NCI-H2196 treated with DMSO at 0.1 percent for 48 hours (cell line): Measurements from ENCODE around the gene XK.
"Not testable (repeated sequence)": the region's sequence is repeated elsewhere in the genome, so short reads cannot be mapped to it uniquely, and the experiment has no call there.

ENCODE experiments used
- DNase-seq: peaks from one replicate; lab custom pipeline; 2025; ENCODE audit not compliant: unreplicated experiment; lab: John Stamatoyannopoulos, UW

XK gene, protein sequence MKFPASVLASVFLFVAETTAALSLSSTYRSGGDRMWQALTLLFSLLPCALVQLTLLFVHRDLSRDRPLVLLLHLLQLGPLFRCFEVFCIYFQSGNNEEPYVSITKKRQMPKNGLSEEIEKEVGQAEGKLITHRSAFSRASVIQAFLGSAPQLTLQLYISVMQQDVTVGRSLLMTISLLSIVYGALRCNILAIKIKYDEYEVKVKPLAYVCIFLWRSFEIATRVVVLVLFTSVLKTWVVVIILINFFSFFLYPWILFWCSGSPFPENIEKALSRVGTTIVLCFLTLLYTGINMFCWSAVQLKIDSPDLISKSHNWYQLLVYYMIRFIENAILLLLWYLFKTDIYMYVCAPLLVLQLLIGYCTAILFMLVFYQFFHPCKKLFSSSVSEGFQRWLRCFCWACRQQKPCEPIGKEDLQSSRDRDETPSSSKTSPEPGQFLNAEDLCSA

GRCh38 chrX:37685381-37686359, at the start of gene XK:
Gene XK, plus strand, starts transcription at chrX:37685791. Its CDS starts 171 bp downstream, at chrX:37685962.
- DNase-seq, result peak; percentile 12

DNA sequence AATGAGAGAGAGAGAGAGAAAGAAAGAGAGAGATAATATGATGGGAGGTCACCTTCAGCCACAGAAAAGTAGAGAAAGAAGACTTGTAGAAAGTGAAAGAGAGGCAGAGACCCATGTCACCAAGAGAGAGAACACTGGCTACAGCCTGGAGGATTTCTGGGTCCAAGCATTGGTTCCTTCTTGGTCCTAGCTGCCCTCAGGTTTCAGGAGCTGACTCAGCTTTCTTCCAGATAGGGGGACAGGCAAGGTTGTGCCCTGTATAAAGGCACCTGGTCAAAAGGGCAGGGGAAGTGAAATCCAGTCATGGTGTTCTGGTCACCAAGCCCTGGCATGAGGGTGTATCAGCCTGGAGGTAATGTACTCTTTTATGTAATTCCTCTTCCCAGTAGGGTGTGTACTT, 47.5 kb upstream of the XK start:
- DNase-seq, result no peak

DNA sequence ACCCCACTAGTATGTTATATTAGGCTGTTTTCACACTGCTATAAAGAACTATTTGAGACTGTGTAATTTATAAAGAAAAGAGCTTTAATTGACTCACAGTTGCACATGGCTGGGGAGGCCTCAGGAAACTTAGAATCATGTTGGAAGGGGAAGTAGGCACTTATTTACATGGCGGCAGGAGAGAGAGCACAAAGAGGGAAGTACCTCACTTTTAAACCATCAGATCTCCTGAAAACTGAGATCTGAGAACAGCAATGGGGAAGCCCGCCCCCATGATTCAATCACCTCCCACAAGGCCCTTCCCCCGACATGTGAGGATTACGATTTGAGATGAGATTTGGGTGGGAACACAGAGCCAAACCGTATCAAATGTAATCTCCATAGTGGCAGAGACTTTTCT, 45.4 kb upstream of the XK start:
- DNase-seq, result no peak

GRCh38 chrX:37641859-37642258, 43.7 kb upstream of the XK start:
- DNase-seq, result no peak

GRCh38 chrX:37644381-37645305, 40.9 kb upstream of the XK start:
- no peak for DNase-seq

DNA sequence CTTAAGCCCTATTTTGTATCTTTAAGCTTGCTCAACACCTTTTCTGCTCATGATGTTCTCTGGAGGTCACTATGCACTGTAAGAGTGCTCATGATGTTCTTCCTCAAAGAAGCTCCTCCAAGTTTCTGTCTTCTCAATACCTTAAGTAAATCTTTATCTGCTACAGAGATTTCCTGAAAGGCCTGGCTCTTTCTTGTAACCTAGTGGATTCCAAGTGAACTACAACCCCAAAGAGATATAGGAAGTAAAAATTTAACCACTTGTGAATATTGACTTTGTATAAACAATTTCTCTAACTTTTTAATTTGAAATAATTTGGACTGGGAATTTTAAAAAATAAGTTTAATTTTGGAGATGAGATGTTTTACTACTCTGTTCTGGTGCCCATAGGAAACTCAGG, 39.3 kb upstream of the XK start:
- DNase-seq, result no peak

- not testable (repeated sequence) for DNase-seq
These were observed 34.7 kb upstream of the XK start for GRCh38 chrX:37650879-37651278.

DNA sequence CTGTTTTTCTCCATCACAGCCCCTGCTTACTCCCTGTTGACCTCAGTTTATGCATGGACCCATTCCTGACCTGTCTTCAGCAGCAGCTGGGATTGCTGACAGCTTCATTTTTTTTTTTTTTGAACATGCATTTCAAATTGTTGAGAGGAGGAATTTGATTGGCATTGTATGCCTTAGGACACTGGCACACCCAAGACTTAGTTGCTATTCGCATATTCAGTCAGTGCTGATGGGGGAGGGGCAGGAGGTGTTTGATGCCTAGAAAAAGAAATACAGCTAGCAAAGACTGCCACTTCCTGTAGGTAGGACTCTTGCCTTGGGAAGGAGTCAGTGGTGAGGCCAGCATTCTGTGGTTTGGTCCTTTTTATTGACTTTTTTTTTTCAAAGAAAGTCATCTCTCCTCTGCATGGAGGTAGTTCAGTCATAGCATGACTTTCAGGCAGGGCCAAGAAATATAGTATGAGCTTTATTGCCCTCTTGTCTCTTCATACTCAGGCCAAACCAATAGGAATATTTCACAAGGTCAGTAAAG, 33.6 kb upstream of the XK start:
- DNase-seq, result no peak

DNA sequence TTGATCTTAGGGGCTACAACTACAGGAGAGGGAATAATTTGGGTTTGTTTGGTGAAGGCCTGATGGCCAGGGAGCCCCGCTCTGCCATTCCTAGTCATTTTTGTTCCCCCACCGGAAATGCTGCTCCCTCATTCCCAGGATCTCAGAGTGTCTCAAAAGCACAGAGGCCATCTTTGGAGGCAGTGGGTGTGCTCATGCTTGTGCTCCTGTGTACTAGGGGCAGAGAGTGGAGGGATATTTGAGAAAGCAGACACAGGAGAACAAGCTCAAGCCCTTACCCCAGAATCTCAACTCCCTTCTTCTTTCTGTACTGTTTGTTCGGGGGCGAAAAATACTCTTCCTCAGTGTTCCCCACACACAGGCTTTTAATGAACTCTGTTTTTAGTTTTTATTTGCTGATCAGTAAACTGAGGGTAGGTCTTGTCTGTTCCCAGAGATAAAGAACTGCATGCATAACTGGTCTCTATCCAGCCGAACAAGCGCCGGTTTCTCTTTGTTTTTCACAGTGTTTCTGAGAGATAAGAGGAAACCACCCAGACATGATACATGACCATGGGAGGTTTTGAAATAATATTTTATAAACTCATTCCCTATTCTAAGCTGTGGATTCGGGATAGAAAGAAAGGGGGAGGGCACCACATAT, 32.9 kb upstream of the XK start:
- no peak for DNase-seq

DNA sequence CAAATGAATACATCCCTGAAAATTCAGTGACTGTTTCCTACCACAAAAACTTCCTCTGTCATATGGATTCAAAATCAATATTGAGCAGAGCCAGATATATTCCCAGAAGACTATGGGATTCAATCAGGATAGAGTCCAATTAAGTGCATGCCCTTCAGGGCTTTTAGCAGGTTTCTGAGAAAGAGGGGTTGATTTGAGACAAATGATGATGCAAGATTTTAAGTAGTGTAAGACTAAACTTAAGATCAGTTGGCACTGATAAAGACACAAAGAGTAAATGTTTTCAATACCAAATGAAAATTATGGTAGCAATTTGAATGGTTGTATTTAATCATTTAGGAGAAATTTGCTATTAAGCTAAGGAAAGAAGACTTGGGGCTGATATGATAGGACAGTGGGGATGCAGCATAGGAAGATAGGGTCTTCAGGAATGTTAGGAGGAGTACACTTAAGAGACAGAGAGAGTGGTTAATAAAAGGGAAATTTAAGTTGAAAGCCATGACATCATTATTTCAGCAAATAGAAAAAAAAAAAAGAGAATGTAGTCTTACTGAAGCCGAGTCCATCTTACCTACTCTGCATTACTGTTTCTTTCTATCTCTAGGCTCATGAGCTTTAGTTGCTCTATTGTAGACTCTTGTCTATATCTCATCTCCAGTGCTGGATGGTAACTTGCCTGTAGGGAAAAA, 32.0 kb upstream of the XK start:
- DNase-seq, result no peak

GRCh38 chrX:37658343-37659030, 27.1 kb upstream of the XK start:
- DNase-seq, result no peak

DNA sequence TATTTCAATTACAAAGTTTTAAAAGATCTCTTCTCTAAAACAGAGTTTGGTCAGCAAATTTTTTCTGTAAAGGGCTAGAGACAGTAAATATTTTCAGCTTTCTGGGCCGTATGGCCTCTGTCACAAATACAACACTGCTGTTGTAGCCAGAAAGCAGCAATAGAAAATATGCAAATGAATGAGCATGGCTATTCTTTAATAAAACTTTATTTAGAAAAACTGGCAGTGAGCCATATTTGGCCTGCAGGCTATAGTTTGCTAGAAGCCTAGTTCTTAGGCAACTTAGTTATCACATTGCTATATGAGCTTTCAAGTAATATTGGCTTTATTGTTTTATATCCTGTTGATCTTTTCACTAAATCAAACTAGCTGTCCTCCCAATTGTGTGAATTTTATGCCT, 26.5 kb upstream of the XK start:
- DNase-seq, result no peak

GRCh38 chrX:37662181-37662580, 23.4 kb upstream of the XK start:
- no peak for DNase-seq

- no peak for DNase-seq
These were observed 19.1 kb upstream of the XK start for GRCh38 chrX:37666516-37666915.

DNA sequence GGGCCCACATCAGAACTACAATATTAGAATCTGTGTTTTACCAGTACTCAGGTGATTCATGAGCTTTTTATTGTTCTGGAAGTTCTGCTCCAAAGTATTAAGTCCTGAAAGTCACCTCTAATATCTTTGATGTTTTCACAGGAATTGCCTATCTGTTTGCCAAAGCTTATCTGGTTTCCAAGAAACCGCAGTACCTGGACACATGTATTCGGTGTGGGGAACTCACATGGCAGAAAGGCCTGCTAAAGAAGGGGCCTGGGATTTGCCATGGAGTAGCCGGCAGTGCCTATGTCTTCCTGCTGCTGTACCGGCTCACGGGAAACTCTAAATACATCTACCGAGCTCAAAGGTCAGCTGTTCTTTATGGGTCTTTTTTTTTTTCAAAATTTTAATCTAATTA, 18.4 kb upstream of the XK start:
- no peak for DNase-seq

DNA sequence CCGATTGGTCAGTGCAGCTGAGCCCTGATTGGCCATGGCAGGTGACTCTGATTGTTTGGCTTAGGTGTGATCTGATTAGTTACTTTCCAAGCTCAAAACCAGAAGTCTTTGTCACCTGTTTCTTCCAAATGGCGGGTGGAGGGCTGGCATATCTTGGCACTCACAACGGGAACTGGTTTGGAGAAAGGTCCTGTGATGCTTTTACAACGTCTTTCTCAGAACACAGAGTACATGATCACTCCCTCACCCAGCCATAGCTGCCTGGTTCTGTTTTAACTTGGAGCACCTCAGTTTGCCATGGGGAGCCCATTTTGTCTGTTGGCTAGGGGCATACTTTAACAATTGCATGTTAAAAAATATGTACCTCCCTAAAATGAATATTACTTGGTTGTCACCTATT, 13.0 kb upstream of the XK start:
- DNase-seq, result no peak

DNA sequence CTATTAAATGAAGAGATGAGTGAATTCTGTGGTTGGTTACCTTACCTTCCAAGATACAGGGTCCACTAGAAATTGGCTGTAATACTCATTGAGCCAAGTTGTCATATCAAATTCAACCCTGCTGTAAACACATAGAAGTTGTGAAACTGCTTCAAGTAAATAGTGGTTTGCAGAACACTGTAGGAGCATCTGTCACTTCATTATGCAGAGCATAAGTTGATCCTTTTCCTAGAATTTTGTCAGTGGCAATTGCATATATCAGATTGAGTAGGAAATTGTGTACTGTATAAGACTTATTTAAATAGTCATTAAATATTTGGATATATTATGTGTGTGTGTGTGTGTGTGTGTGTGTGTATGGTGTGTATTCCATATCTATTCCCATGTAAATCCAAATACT, 8.8 kb upstream of the XK start:
- DNase-seq, result no peak

DNA sequence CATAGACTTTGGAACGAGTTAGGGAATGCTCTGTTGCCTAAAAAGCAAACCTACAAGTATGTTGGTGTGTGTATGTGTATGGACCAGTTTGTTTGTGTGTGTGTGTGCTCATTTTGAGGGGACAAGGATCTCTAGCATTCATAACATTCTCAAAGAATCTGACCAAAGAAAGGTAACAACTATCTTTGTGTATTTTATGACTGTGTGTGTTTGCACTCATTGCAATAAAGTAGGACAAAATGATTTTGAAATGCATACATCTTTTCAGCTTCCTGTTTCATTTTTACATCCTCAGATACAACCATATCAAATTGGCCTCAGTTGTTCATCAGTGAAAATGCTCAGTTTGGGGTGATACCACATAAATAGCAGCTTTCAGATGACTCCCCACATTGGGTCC, 8.3 kb upstream of the XK start:
- DNase-seq, result no peak

DNA sequence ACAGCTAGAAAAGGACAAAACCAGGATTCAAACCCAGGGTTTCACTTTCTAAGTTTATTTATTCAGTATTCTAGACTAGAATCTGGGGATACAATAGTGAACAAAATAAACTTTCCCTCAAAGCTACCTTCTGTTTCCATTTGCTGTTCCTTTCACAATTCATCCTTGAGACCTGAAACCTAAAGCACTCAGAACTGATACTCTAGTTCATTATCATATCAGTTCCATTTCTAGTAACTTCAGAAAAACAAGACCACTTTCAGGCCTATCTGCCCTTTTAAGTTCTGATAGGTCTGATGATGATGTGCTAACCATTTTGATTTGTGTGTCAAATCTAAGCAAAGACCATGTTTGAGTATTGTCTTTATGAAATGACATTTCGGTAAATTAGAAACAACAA, 7.8 kb upstream of the XK start:
- DNase-seq, result no peak
